Tibial nerve (tissue), 4 donors: Measurements from ENCODE around the gene BNC2.

Experiments
- EP300 ChIP-seq, 2 donors: sonication (generic); formaldehyde crosslinking; IDR thresholded peaks; one replicate each; pipeline ENCODE4 v1.6.1; 2017; ENCODE audit warnings: antibody characterized with exemption in 2 of 2, mild to moderate bottlenecking in 1 of 2
- POLR2A ChIP-seq, 2 donors: fragments of 450-650 bp; IDR thresholded peaks; one replicate each; pipeline ENCODE4 v1.6.1; 2017; ENCODE audit warnings: antibody characterized with exemption in 2 of 2, mild to moderate bottlenecking in 2 of 2, moderate library complexity in 2 of 2
- TF ChIP-seq, protein P1 (sequence below), 5 experiments: fragments of 200-600 bp in 3 of 5; fragments of 450-650 bp in 2 of 5; sonication (generic) in 3 of 5; IDR thresholded peaks; one replicate each; pipeline ENCODE4 v1.5.1; 2016 to 2019; ENCODE audit warnings: antibody characterized with exemption in 5 of 5, mild to moderate bottlenecking in 3 of 5, moderate library complexity in 2 of 5

GRCh38 chr9:16545639-16546038 lies 324.8 kb downstream of the BNC2 start:
- TF ChIP-seq, protein P1, sequence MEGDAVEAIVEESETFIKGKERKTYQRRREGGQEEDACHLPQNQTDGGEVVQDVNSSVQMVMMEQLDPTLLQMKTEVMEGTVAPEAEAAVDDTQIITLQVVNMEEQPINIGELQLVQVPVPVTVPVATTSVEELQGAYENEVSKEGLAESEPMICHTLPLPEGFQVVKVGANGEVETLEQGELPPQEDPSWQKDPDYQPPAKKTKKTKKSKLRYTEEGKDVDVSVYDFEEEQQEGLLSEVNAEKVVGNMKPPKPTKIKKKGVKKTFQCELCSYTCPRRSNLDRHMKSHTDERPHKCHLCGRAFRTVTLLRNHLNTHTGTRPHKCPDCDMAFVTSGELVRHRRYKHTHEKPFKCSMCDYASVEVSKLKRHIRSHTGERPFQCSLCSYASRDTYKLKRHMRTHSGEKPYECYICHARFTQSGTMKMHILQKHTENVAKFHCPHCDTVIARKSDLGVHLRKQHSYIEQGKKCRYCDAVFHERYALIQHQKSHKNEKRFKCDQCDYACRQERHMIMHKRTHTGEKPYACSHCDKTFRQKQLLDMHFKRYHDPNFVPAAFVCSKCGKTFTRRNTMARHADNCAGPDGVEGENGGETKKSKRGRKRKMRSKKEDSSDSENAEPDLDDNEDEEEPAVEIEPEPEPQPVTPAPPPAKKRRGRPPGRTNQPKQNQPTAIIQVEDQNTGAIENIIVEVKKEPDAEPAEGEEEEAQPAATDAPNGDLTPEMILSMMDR (IDR thresholded peaks at IDR 0.05) = no peak
- TF ChIP-seq EP300 (IDR thresholded peaks at IDR 0.05) (no peak), POLR2A (IDR thresholded peaks at IDR 0.05) (no peak)
